Activated CD8-positive, alpha-beta memory T cell treated with anti-CD3 and anti-CD28 coated beads for 36 hours (primary cell): ENCODE data around the gene ZNF385A. TPM values are rescaled to one million over a fixed set of nuclear protein-coding genes. Genes with fewer than 3 reads are reported as not detected.

Experiments
- CTCF ChIA-PET: fragments of 350-600 bp; sonication (Branson Sonifier 250); formaldehyde crosslinking; loops from one replicate; lab custom pipeline; 2021; ENCODE audit warnings: antibody characterized with exemption; lab: Charles Lee
- POLR2A ChIA-PET: fragments of 350-600 bp; sonication (Branson Sonifier 250); formaldehyde crosslinking; loops from one replicate; lab custom pipeline; 2021; ENCODE audit warnings: antibody characterized with exemption; lab: Charles Lee
- total RNA-seq, 2 experiments: library from RNA; stranded (reverse); gene quantifications; one replicate each; pipeline ENCODE4 v1.2.3, GENCODE V29; 2021

ZNF385A gene
- total RNA-seq = under 1 TPM; 0.52 to 0.63 TPM

DNA sequence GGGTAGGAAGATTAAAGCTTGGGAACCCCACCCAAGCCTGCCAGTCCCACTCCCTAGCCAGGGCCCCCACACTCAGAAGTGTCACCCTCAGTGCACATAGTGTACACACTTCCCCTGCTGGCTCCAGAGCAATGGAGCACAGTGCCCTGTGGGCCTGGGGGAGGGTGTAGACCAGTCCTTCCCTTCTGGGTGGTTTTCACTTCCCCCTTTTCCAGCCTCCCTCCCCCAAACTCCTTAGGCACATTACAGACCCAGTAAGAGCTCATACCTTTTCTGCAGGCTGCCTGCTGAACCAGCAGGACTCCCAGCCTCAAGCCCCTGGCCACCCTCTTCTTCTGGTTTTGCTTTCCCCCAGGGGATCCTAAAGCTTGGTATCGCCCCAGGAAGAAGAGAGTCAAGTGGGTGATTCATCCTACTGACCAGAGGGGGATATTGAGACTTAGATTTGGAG lies at the start of gene ZNF385A:
TSS of gene ZNF385A (minus strand) at position 143 of the 451 bp plus-strand sequence. CDS start 219 bp downstream, outside the sequence.
- ChIA-PET POLR2A (interaction anchor here (0.6 kb wide), 1 partner anchor 83 kb away, joined by 10 read pairs; no protein-coding TSS in a partner anchor), CTCF (interaction anchor here (0.8 to 1.6 kb wide), 2 partner anchors 16 to 19 kb away, joined by 4 read pairs; no protein-coding TSS in a partner anchor)

DNA sequence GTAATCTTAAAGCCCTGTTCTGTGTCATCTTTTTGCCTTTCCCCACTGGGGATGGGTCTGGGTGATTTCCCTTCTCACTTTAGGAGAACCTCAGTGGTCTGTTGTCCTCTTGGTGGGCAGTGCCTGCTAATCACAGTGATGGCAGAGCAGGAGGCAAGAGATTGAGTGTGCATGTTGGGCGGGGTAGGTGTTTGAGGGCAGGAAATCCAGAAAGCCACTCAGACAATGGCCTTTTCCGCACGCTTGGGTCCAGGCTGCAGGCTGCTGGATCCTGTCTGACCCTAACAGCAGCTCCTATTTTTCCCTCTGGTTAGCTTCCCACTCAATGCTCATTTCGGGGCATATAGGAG lies 48.3 kb upstream of the ZNF385A start:
- ChIA-PET CTCF (interaction anchor here (0.7 to 3.1 kb wide), 5 partner anchors 12 to 169 kb away, joined by 3 to 21 read pairs (median 4); no protein-coding TSS in a partner anchor), POLR2A (interaction anchor here (1.6 kb wide), 1 partner anchor 22 kb away, joined by 4 read pairs; no protein-coding TSS in a partner anchor)

DNA sequence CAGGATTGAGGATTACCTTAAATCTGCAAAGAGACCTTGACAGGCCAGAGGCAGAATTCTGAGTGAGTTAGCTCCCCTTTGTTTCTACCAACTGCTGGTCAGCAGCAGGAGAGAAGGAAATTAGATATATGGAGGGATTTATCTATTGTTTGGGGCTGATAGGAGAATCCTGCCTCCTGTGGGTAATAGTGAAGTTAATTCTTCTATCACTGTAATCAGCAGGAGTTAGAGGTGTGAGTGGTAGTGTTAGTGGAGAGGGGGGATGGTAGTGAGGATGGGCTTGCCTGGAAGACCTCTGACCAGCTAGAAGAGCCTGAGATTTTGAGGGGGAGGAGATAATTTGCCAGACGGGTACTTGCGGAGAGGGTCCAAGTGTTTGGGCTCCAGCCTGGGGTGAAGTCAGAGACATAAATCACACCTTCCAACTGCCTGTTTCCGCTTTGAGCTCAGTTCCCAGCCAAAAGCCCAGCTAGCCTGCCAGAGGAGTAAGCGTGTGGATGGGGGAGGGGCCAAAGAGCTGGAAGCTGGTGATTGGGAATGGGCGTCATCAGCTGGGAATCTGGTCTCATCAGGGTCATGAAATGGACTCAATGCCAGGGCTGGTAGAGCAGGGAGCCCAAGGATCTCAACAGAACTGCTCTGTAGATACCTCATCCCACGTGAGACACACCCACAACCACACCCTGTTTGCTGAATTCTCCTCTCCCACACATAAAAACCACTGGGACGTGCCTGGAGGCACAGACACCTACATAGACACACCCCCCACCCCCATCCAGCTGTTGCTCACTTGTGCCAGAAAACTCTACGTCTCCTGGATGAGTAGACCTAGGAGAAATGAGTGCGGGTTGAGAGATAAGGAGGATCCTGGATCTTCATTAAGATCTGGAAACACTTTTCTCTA lies 47.6 kb upstream of the ZNF385A start:
- ChIA-PET POLR2A (interaction anchor here (1.6 kb wide), 1 partner anchor 21 kb away, joined by 4 read pairs; no protein-coding TSS in a partner anchor), CTCF (interaction anchor here (0.7 to 3.6 kb wide), 6 partner anchors 7 to 169 kb away, joined by 3 to 21 read pairs (median 5); no protein-coding TSS in a partner anchor)

GRCh38 chr12:54430471-54431069 lies 46.0 kb upstream of the ZNF385A start:
- ChIA-PET POLR2A (no interaction called here), CTCF (interaction anchor here (0.8 to 3.6 kb wide), 5 partner anchors 9 to 216 kb away, joined by 3 to 25 read pairs (median 16); no protein-coding TSS in a partner anchor)

DNA sequence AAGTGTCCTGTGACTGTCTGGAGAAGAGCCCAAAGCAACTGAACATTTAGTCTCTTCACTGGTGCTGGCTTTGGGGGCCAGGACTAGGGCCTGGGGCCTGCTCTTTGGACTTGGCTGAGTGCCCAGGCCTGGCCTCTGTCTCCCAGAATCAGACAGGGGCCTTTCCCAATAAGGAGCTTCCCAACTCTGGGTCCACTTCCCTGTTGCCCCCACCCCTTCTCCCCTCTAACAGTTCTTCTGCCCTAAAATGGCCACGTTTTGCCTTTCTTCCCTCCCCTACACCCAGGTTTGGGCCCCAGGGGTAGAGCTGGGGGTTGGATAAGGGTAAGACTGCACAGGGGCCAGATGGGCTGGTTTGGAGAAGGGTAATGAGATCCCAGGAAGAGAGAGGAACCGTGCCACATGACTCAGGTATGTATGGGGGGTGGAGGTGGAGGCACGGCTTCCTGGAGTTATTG lies 44.5 kb upstream of the ZNF385A start:
- CTCF ChIA-PET = interaction anchor here (0.5 to 3.6 kb wide), 5 partner anchors 11 to 851 kb away, joined by 3 to 25 read pairs (median 4); no protein-coding TSS in a partner anchor
- POLR2A ChIA-PET = interaction anchor here (0.6 kb wide), 1 partner anchor 20 kb away, joined by 5 read pairs; no protein-coding TSS in a partner anchor

DNA sequence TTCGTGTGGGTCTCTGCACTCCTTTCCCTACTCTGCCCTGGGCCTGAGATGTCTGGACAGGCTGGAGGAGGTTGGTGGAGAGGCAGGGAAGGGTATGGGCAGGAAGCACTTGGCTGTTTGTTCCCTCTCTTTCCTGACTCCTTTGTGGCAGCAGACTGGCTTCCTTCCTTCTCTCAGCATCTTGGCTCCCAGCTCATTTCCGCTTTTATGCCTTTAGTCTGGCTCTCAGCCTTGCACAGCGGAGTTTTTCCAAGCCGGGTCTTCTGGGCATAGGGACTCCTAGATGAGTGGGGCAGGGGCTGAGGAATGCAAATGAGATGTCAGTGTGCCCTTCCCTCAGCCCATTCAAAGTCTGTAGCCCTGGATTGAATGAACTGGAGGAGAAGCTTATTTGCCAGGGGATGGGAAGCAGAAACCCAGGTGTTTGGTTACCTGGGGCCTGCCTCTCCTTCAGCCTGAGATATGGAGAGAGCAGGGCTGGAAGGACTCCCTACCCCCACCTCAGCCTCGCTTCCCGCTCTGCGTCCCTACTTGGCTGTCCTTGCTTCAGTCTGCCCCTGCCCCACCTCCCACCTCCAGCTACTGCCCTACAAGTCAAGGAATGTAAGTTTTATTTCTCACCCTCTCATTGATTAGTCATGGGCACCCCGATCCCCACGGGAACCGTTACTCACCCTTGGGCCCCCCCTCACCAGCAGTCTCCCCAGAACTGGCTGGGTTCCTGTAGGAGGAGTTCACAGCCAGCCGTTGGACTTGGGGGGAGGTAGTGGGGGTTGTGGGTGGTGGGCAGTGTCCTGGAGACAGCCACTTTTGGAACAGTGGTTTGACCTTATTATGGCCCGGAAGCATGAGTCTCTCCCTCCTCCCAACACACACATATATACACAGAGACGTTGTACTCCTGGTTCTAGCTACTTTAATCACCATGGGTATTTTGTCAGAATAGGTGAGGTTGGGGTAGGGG lies 43.8 kb upstream of the ZNF385A start:
- ChIA-PET CTCF (interaction anchor here (0.5 to 3.6 kb wide), 7 partner anchors 10 to 850 kb away, joined by 3 to 25 read pairs (median 4); no protein-coding TSS in a partner anchor), POLR2A (no interaction called here)

- ChIA-PET CTCF (interaction anchor here (1.0 to 3.3 kb wide), 4 partner anchors 9 to 31 kb away, joined by 3 to 25 read pairs (median 4); no protein-coding TSS in a partner anchor), POLR2A (no interaction called here)
Observed at GRCh38 chr12:54427106-54427505, 42.6 kb upstream of the ZNF385A start.

DNA sequence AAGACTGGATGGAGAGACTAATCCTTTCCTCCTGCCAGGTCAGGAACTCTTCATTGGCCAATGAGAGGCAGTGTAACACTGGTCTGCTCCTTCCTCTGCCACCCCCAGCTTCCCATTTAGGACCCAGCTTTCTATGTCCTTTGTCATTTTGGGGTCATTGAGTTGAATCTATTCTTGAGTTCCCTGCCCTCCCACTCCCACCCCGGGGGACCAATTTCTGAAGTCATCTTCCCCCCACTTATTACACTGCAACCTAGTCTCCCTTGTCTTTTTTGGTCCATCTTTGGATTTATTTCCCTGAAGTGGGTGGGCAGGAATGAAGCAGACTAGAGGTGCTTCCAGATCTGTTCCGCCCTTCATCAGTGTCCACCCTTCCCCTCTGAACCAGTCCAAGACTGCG lies 42.2 kb upstream of the ZNF385A start:
- CTCF ChIA-PET = interaction anchor here (1.0 to 1.1 kb wide), 2 partner anchors 13 to 31 kb away, joined by 3 read pairs; no protein-coding TSS in a partner anchor
- POLR2A ChIA-PET = no interaction called here

- ChIA-PET CTCF (interaction anchor here (1.2 kb wide), 1 partner anchor 26 kb away, joined by 6 read pairs; no protein-coding TSS in a partner anchor), POLR2A (no interaction called here)
Observed at GRCh38 chr12:54425702-54426101, 41.2 kb upstream of the ZNF385A start.

- CTCF ChIA-PET = interaction anchor here (1.2 to 1.4 kb wide), 2 partner anchors 24 to 25 kb away, joined by 4 to 6 read pairs; no protein-coding TSS in a partner anchor
- POLR2A ChIA-PET = no interaction called here
Observed at GRCh38 chr12:54424224-54424623, 39.7 kb upstream of the ZNF385A start.

GRCh38 chr12:54423816-54424150 lies 39.2 kb upstream of the ZNF385A start:
- ChIA-PET CTCF (interaction anchor here (1.4 kb wide), 1 partner anchor 23 kb away, joined by 4 read pairs; no protein-coding TSS in a partner anchor), POLR2A (no interaction called here)

DNA sequence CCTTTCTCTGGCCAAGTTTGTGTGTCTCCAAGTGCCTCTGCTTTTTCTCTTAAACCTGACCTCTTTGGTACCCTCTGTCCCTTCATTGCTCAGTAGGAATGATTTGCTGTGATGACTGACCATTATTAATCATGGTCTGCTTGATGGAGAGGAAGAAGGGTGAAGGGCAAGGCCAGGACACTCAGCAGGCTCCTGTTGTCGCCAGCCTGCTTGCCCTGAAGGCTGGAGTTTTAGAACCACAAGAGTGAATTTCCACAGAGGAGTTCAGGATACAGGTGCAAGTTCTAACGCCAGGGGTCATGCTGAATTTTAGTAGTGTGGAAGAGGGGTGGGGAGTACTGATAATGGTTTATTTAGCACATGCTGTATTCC lies 37.3 kb upstream of the ZNF385A start:
- ChIA-PET POLR2A (no interaction called here), CTCF (interaction anchor here (0.6 to 12.0 kb wide), 2 partner anchors 20 to 303 kb away, joined by 3 to 146 read pairs; no protein-coding TSS in a partner anchor)

- POLR2A ChIA-PET = interaction anchor here (0.6 kb wide), 1 partner anchor 404 kb away, joined by 3 read pairs; no protein-coding TSS in a partner anchor
- CTCF ChIA-PET = interaction anchor here (0.6 to 12.0 kb wide), 4 partner anchors 11 to 303 kb away, joined by 3 to 146 read pairs (median 4); no protein-coding TSS in a partner anchor
Observed at GRCh38 chr12:54421175-54421878, 36.8 kb upstream of the ZNF385A start.

DNA sequence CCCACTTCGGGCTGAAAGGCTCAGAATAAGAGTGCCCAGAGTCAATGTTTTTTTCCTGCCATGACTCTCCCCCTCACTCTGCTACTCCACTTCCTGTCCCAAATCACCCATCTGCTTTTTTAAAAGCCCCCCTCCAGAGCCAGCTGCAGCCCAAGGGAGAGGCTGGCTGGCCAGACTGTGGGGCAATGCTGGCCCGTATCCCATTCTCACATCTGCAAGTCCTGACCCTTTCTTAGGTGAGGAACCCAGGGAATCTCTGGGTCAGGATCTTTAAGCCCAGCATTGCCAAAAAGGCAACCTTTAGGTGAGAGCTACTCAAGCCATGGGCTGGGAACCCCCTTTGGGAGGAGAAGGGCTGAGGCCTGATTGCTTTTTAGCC lies 36.2 kb upstream of the ZNF385A start:
- ChIA-PET CTCF (interaction anchor here (1.0 to 12.0 kb wide), 4 partner anchors 12 to 122 kb away, joined by 3 to 146 read pairs (median 14); no protein-coding TSS in a partner anchor), POLR2A (interaction anchor here (0.6 kb wide), 1 partner anchor 403 kb away, joined by 3 read pairs; no protein-coding TSS in a partner anchor)

GRCh38 chr12:54419088-54419887 lies 34.8 kb upstream of the ZNF385A start, which contains the start of gene ITGA5:
Gene ITGA5 (minus strand): TSS chr12:54419266. CDS start chr12:54419198, 68 bp downstream.
- POLR2A ChIA-PET = interaction anchor here (1.7 kb wide), 1 partner anchor 20 kb away, joined by 4 read pairs; no protein-coding TSS in a partner anchor
- CTCF ChIA-PET = interaction anchor here (1.0 to 12.0 kb wide), 6 partner anchors 9 to 40 kb away, joined by 3 to 146 read pairs (median 6); no protein-coding TSS in a partner anchor
